H1 (cell line): ENCODE results near the gene CANT1. TPM values are rescaled to one million over a fixed set of nuclear protein-coding genes. Genes with fewer than 3 reads are reported as not detected.

Experiments
- CTCF ChIA-PET: fragments of 300-600 bp; sonication (Branson Sonifier 250); formaldehyde crosslinking; loops from one replicate; lab custom pipeline; 2021; ENCODE audit not compliant: partially characterized antibody; lab: Charles Lee
- POLR2A ChIA-PET: fragments of 300-600 bp; sonication (Branson Sonifier 250); formaldehyde crosslinking; loops from one replicate; lab custom pipeline; 2021; ENCODE audit warnings: inconsistent platforms; ENCODE audit not compliant: partially characterized antibody; lab: Charles Lee
- DNase-seq, 2 experiments: peaks; one replicate each; pipeline versions ENCODE4 v3.0.0 to v3.0.0-alpha.2; 2010 to 2022; ENCODE audit warnings: low spot score in 2 of 2, low read depth in 1 of 2, mixed read lengths in 1 of 2
- FAIRE-seq: peaks from 2 replicates; lab custom pipeline; 2011; peaks lifted over from hg19 to GRCh38; lab: Jason Lieb, UNC
- H2AFZ ChIP-seq: 2 replicates; pipeline ENCODE4 v1.8.1; 2012; ENCODE audit warnings: low read length, inconsistent platforms
- H2AK5ac ChIP-seq: 2 replicates; pipeline ENCODE4 v1.6.1; 2013; ENCODE audit warnings: low read depth, low read length
- H2BK120ac ChIP-seq: replicated peaks from 2 replicates; pipeline ENCODE3; 2013; ENCODE audit warnings: low read depth, low read length, inconsistent platforms
- H2BK12ac ChIP-seq: 2 replicates; pipeline ENCODE4 v1.6.1; 2013; ENCODE audit warnings: low read depth, low read length
- H2BK15ac ChIP-seq: 2 replicates; pipeline ENCODE4 v1.6.1; 2013; ENCODE audit warnings: low read length
- H2BK20ac ChIP-seq: 2 replicates; pipeline ENCODE4 v1.6.1; 2013; ENCODE audit warnings: low read length
- H2BK5ac ChIP-seq: 2 replicates; pipeline ENCODE4 v1.6.1; 2013; ENCODE audit warnings: low read depth, low read length
- H3K14ac ChIP-seq: 2 replicates; pipeline ENCODE4 v1.6.1; 2013; ENCODE audit warnings: inconsistent platforms; ENCODE audit not compliant: insufficient read length
- H3K18ac ChIP-seq: 2 replicates; pipeline ENCODE4 v1.6.1; 2013; ENCODE audit warnings: low read length; ENCODE audit errors: extremely low read depth
- H3K23ac ChIP-seq: 2 replicates; pipeline ENCODE4 v1.6.1; 2013; ENCODE audit warnings: inconsistent platforms; ENCODE audit not compliant: insufficient read length
- H3K23me2 ChIP-seq: 2 replicates; pipeline ENCODE4 v1.6.1; 2013; ENCODE audit warnings: low read depth, low read length
- H3K27ac ChIP-seq: 2 replicates; pipeline ENCODE4 v1.6.1; 2011; ENCODE audit warnings: low read depth, low read length, inconsistent platforms
- H3K27me3 ChIP-seq, 4 experiments: replicated peaks in 1 of 4; 1 replicate in 1 of 4; 2 replicates in 3 of 4; pipeline versions ENCODE4 v1.6.1 to v1.8.1; 2011 to 2013; ENCODE audit warnings: low read length in 3 of 4, mild to moderate bottlenecking in 3 of 4, inconsistent platforms in 2 of 4, mixed read lengths in 2 of 4, moderate library complexity in 1 of 4; ENCODE audit not compliant: control insufficient read depth in 3 of 4, insufficient read depth in 3 of 4; ENCODE audit errors: extremely low read depth in 1 of 4
- H3K36me3 ChIP-seq, 4 experiments: 2 replicates each; pipeline versions ENCODE4 v1.6.1 to v1.8.1; 2011 to 2013; ENCODE audit warnings: mild to moderate bottlenecking in 4 of 4, low read length in 3 of 4, moderate library complexity in 2 of 4, control low read depth in 1 of 4, inconsistent platforms in 1 of 4; ENCODE audit not compliant: insufficient read depth in 4 of 4, control insufficient read depth in 2 of 4
- H3K4ac ChIP-seq: replicated peaks from 2 replicates; pipeline ENCODE3; 2013; ENCODE audit warnings: low read length, low read depth, mixed read lengths, inconsistent platforms; ENCODE audit not compliant: insufficient read length
- H3K4me1 ChIP-seq, 4 experiments: replicated peaks in 1 of 4; 1 replicate in 1 of 4; 2 replicates in 3 of 4; pipeline versions ENCODE4 v1.6.1 to v1.8.1; 2011 to 2013; ENCODE audit warnings: low read length in 3 of 4, inconsistent platforms in 2 of 4, mixed read lengths in 1 of 4; ENCODE audit not compliant: insufficient read depth in 4 of 4, control insufficient read depth in 3 of 4
- H3K4me2 ChIP-seq, 2 experiments: 2 replicates each; pipeline versions ENCODE4 v1.6.1 to v1.8.1; 2011 to 2013; ENCODE audit warnings: low read depth in 2 of 2, low read length in 2 of 2, control low read depth in 1 of 2, inconsistent platforms in 1 of 2, mild to moderate bottlenecking in 1 of 2; ENCODE audit not compliant: insufficient read depth in 1 of 2
- H3K4me3 ChIP-seq, 4 experiments: fragments of 200-600, 300-600 bp in 1 of 4; sonication (generic), shearing (Covaris generic), sonication (Bioruptor Twin) in 1 of 4; 2 replicates each; pipeline versions ENCODE4 v1.5.1 to v1.8.1; 2011 to 2016; ENCODE audit warnings: low read length in 4 of 4, low read depth in 3 of 4, control low read depth in 2 of 4, inconsistent platforms in 2 of 4, mild to moderate bottlenecking in 2 of 4, mixed read lengths in 1 of 4, moderate library complexity in 1 of 4; ENCODE audit not compliant: insufficient read depth in 2 of 4; ENCODE audit errors: extremely low read depth in 1 of 4
- H3K56ac ChIP-seq: replicated peaks from 2 replicates; pipeline ENCODE3; 2013; ENCODE audit warnings: low read depth, mild to moderate bottlenecking, mixed read lengths, low read length, inconsistent platforms; ENCODE audit not compliant: insufficient read length
- H3K79me1 ChIP-seq: 2 replicates; pipeline ENCODE4 v1.6.1; 2013; ENCODE audit warnings: low read depth, low read length, control low read depth
- H3K79me2 ChIP-seq, 2 experiments: 2 replicates each; pipeline versions ENCODE4 v1.6.1 to v1.8.1; 2012 to 2013; ENCODE audit warnings: low read length in 2 of 2, mild to moderate bottlenecking in 2 of 2, inconsistent platforms in 1 of 2; ENCODE audit not compliant: insufficient read depth in 2 of 2, control insufficient read depth in 1 of 2
- H3K9ac ChIP-seq, 4 experiments: replicated peaks in 1 of 4; 1 replicate in 1 of 4; 2 replicates in 3 of 4; pipeline versions ENCODE4 v1.6.1 to v1.8.1; 2011 to 2013; ENCODE audit warnings: low read depth in 3 of 4, low read length in 3 of 4, control low read depth in 2 of 4, mild to moderate bottlenecking in 2 of 4, moderate library complexity in 2 of 4, inconsistent platforms in 1 of 4; ENCODE audit errors: extremely low read depth in 1 of 4
- H3K9me3 ChIP-seq, 2 experiments: 2 replicates each; pipeline versions ENCODE4 v1.6.1 to v1.8.1; 2012 to 2013; ENCODE audit warnings: mild to moderate bottlenecking in 2 of 2, moderate library complexity in 2 of 2, control low read depth in 1 of 2, inconsistent platforms in 1 of 2, low read depth in 1 of 2, low read length in 1 of 2, mixed read lengths in 1 of 2; ENCODE audit not compliant: insufficient read depth in 2 of 2
- H4K20me1 ChIP-seq, 2 experiments: replicated peaks in 1 of 2; 2 replicates each; pipeline versions ENCODE3 to v1.8.1; 2011 to 2013; ENCODE audit warnings: inconsistent platforms in 2 of 2, low read length in 2 of 2, mild to moderate bottlenecking in 1 of 2; ENCODE audit not compliant: insufficient read depth in 2 of 2, control insufficient read depth in 1 of 2
- H4K5ac ChIP-seq: 2 replicates; pipeline ENCODE4 v1.6.1; 2013; ENCODE audit warnings: low read length, low read depth, mixed read lengths, inconsistent platforms; ENCODE audit not compliant: insufficient read length
- H4K8ac ChIP-seq: 2 replicates; pipeline ENCODE4 v1.8.0; 2013; ENCODE audit warnings: mild to moderate bottlenecking, moderate library complexity, low read length, inconsistent platforms; ENCODE audit not compliant: insufficient read depth; ENCODE audit errors: extremely low read depth
- H4K91ac ChIP-seq: replicated peaks from 2 replicates; pipeline ENCODE3; 2013; ENCODE audit warnings: low read length, mixed read lengths, inconsistent platforms; ENCODE audit not compliant: insufficient read length
- BCL11A ChIP-seq, 2 experiments: IDR thresholded peaks; one replicate each; pipeline ENCODE4 v1.6.1; 2011; ENCODE audit warnings: low read depth in 2 of 2, low read length in 2 of 2, mild to moderate bottlenecking in 2 of 2
- CHD1 ChIP-seq: IDR thresholded peaks from 2 replicates; pipeline ENCODE4 v1.6.1; 2012; ENCODE audit warnings: low read depth, low read length, improper control_type of control experiment
- CTBP2 ChIP-seq: IDR thresholded peaks from 2 replicates; pipeline ENCODE4 v1.7.0; 2011; ENCODE audit warnings: borderline replicate concordance, mild to moderate bottlenecking, moderate library complexity, mixed read lengths, low read length; ENCODE audit not compliant: insufficient read depth, insufficient read length
- FOSL1 ChIP-seq: IDR thresholded peaks from 2 replicates; pipeline ENCODE4 v1.6.1; 2011; ENCODE audit warnings: mild to moderate bottlenecking, low read depth, low read length, moderate library complexity; ENCODE audit not compliant: insufficient read depth
- JUN ChIP-seq: IDR thresholded peaks from 2 replicates; pipeline ENCODE4 v1.6.1; 2011; ENCODE audit warnings: low read depth, mild to moderate bottlenecking, improper control_type of control experiment, low read length
- JUND ChIP-seq: IDR thresholded peaks from 2 replicates; pipeline ENCODE4 v1.6.1; 2011; ENCODE audit warnings: mild to moderate bottlenecking, improper control_type of control experiment, low read length
- RFX5 ChIP-seq: IDR thresholded peaks from 2 replicates; pipeline ENCODE4 v1.6.1; 2011; ENCODE audit warnings: low read depth, low read length, improper control_type of control experiment, borderline replicate concordance
- RNF2 ChIP-seq: fragments of 200-900, 300-1000 bp; sonication (generic); IDR thresholded peaks from 2 replicates; pipeline ENCODE4 v1.7.1; 2016; ENCODE audit warnings: borderline replicate concordance, low read depth, mild to moderate bottlenecking, antibody characterized with exemption, low read length; ENCODE audit not compliant: poor library complexity, severe bottlenecking; ENCODE audit errors: missing control alignments
- SUZ12 ChIP-seq: fragments of 200-600 bp; sonication (generic); IDR thresholded peaks from 2 replicates; pipeline ENCODE4 v1.6.1; 2012; ENCODE audit warnings: mild to moderate bottlenecking, inconsistent platforms, low read length, moderate library complexity, mixed read lengths
- TCF12 ChIP-seq: IDR thresholded peaks from 2 replicates; pipeline ENCODE4 v1.6.1; 2011; ENCODE audit warnings: low read depth, mild to moderate bottlenecking, low read length
- YY1 ChIP-seq: IDR thresholded peaks from 2 replicates; pipeline ENCODE4 v1.6.1; 2011; ENCODE audit warnings: low read depth, mild to moderate bottlenecking, low read length
- ZNF274 ChIP-seq: IDR thresholded peaks from 2 replicates; pipeline ENCODE4 v1.7.0; 2012; ENCODE audit warnings: low read length, borderline replicate concordance; ENCODE audit errors: extremely low read depth
- WGBS, 2 experiments: shearing (Covaris generic) in 1 of 2; methylation state at CpG; one replicate each; pipeline versions ENCODE4 v1.1.6 to v1.1.7; 2013 to 2015; ENCODE audit warnings: low lambda C conversion rate in 2 of 2, mixed read lengths in 2 of 2, inconsistent platforms in 1 of 2, low coverage in 1 of 2, missing lambda C conversion rate in 1 of 2; ENCODE audit not compliant: insufficient replicate concordance in 2 of 2, insufficient coverage in 1 of 2, insufficient read length in 1 of 2; ENCODE audit errors: extremely low coverage in 1 of 2, missing lambda C conversion rate in 1 of 2; 5-methylcytosine and 5-hydroxymethylcytosine counted together
- polyA plus RNA-seq, 7 experiments: library from polyadenylated mRNA; depleted of rRNA in 3 of 7; stranded (reverse) in 5 of 7; unstranded in 2 of 7; fragments of >200 nt in 5 of 7; fragments of 200-250 nt in 2 of 7; gene quantifications; 1 replicate in 5 of 7; 2 replicates in 1 of 7; 4 replicates in 1 of 7; pipeline versions ENCODE4 v1.2.1 to v1.2.3, GENCODE V29; 2011 to 2013; ENCODE audit warnings: missing spikeins in 2 of 7, mixed read lengths in 2 of 7
- total RNA-seq: library from RNA; stranded (reverse); fragmentation: NEBNext Ultra II Directional; extraction: Animal tissue kit (Norgen Biotek cat#: 25700); gene quantifications from 2 replicates; pipeline ENCODE4 v1.2.1, GENCODE V29; 2021

The CANT1 gene
- total and polyA plus RNA-seq, 2 of the 8 experiments (the other 6 are each of a cell fraction or from before 2014, with no cell fraction given) = 23.0 to 32.6 TPM

GRCh38 chr17:78981010-78981888 is 28.3 kb downstream of the CANT1 start:
- H3K23me2 ChIP-seq = no peaks in the 10 kb centered on the region
- H3K4me3 ChIP-seq = no peak overlapping the region
- DNase-seq (no peak), FAIRE-seq (no peak)
- H2BK12ac ChIP-seq = no peak overlapping the region
- H3K79me1 ChIP-seq = no peaks in the 10 kb centered on the region
- no peak overlapping the region for H4K8ac ChIP-seq
- WGBS, 2 experiments = 85% methylated on average over 16 of the region's 16 CpGs; no CpG with 5 or more reads in 1 of the 2 experiments
- peaks cover 0 to 15% (median 9%) of the 10 kb centered on the region in 4 experiments; a peak in 6 of 7 replicates for H3K4me1 ChIP-seq
- ChIA-PET POLR2A (interaction anchor here (0.7 to 1.1 kb wide), 2 partner anchors 54 to 82 kb away, joined by 3 read pairs; no protein-coding TSS in a partner anchor), CTCF (interaction anchor here (0.6 to 4.6 kb wide), 10 partner anchors 10 to 159 kb away, joined by 3 to 29 read pairs (median 4); no protein-coding TSS in a partner anchor)
- no peak overlapping the region for H4K91ac ChIP-seq
- no peak overlapping the region for H2BK15ac ChIP-seq
- H3K9me3 ChIP-seq = no peaks in the 10 kb centered on the region
- H4K20me1 ChIP-seq = no peaks in the 10 kb centered on the region
- H3K9ac ChIP-seq = no peak overlapping the region
- no peaks in the 10 kb centered on the region; a peak in 1 of 4 replicates for H3K79me2 ChIP-seq
- no peak overlapping the region for H2BK5ac ChIP-seq
- no peak overlapping the region for H2BK120ac ChIP-seq
- H3K56ac ChIP-seq = no peak overlapping the region
- no peak overlapping the region for H3K4me2 ChIP-seq
- TF ChIP-seq JUN (no peak), CHD1 (no peak), TCF12 (no peak), YY1 (no peak), RNF2 (no peak), CTBP2 (no peak), FOSL1 (no peak), JUND (no peak), BCL11A (IDR thresholded peaks at IDR 0.05; ENCODE audit: low read depth in 2 of 2, low read length in 2 of 2) (no peak), SUZ12 (no peak), RFX5 (no peak), ZNF274 (no peak)
- H3K14ac ChIP-seq = no peak overlapping the region
- H3K23ac ChIP-seq = no peak overlapping the region
- no peaks in the 10 kb centered on the region for H3K27me3 ChIP-seq
- no peak overlapping the region for H3K4ac ChIP-seq
- H3K27ac ChIP-seq = no peak overlapping the region
- no peak overlapping the region for H2AFZ ChIP-seq
- no peaks in the 10 kb centered on the region for H3K36me3 ChIP-seq
- H3K18ac ChIP-seq = no peak overlapping the region
- no peak overlapping the region for H2AK5ac ChIP-seq
- H2BK20ac ChIP-seq = no peak overlapping the region
- no peak overlapping the region for H4K5ac ChIP-seq
